SK-N-SH (cell line): ENCODE results near the gene SLC1A1. TPM values are rescaled to one million over a fixed set of nuclear protein-coding genes. Genes with fewer than 3 reads are reported as not detected.

Experiments used
- CTCF ChIA-PET: fragments of 300-600, 350-600 bp; formaldehyde crosslinking; extraction: SDS; loops from one replicate; lab custom pipeline; 2021; lab: Yijun Ruan, JAX
- POLR2A ChIA-PET: fragments of 350-600 bp; sonication (Branson Sonifier 250); formaldehyde crosslinking; extraction: SDS; loops from one replicate; lab custom pipeline; 2020; ENCODE audit warnings: antibody characterized with exemption, inconsistent platforms; lab: Yijun Ruan, JAX
- DNase-seq: peaks from one replicate; pipeline ENCODE4 v3.0.0; 2012
- H2AFZ ChIP-seq: fragments of 200-600 bp; sonication (generic); 2 replicates; pipeline ENCODE4 v1.8.1; 2016; ENCODE audit warnings: antibody characterized with exemption, mild to moderate bottlenecking, low read depth
- H3F3A ChIP-seq: fragments of 200-600 bp; sonication (generic); replicated peaks from 2 replicates; pipeline ENCODE3; 2016; ENCODE audit warnings: antibody characterized with exemption, mild to moderate bottlenecking; ENCODE audit not compliant: insufficient read depth
- H3K27ac ChIP-seq, 2 experiments: fragments of 200-500 bp in 1 of 2; fragments of 200-600 bp in 1 of 2; sonication (Bioruptor generic) in 1 of 2; sonication (generic), shearing (Covaris generic) in 1 of 2; 2 replicates each; pipeline versions ENCODE4 v1.5.1 to v1.6.1; 2014 to 2016; ENCODE audit warnings: low read depth in 2 of 2, inconsistent platforms in 1 of 2, low read length in 1 of 2, mild to moderate bottlenecking in 1 of 2, mixed read lengths in 1 of 2
- H3K27me3 ChIP-seq: fragments of 200-600 bp; sonication (generic), shearing (Covaris generic); 2 replicates; pipeline ENCODE4 v1.6.1; 2016; ENCODE audit warnings: mixed run types; ENCODE audit not compliant: insufficient read depth
- H3K36me3 ChIP-seq, 2 experiments: fragments of 200-500 bp in 1 of 2; fragments of 200-600 bp in 1 of 2; sonication (Bioruptor generic) in 1 of 2; sonication (generic) in 1 of 2; replicated peaks in 1 of 2; 2 replicates each; pipeline versions ENCODE3 to v1.5.1; 2014 to 2016; ENCODE audit warnings: low read length in 1 of 2, mild to moderate bottlenecking in 1 of 2; ENCODE audit not compliant: insufficient read depth in 2 of 2, control insufficient read depth in 1 of 2
- H3K4me1 ChIP-seq, 2 experiments: fragments of 200-500 bp in 1 of 2; fragments of 200-600 bp in 1 of 2; sonication (Bioruptor generic) in 1 of 2; sonication (generic), shearing (Covaris generic) in 1 of 2; 2 replicates each; pipeline versions ENCODE4 v1.5.1 to v1.6.1; 2014 to 2016; ENCODE audit warnings: low read depth in 1 of 2, low read length in 1 of 2, mixed run types in 1 of 2; ENCODE audit not compliant: insufficient read depth in 2 of 2, control insufficient read depth in 1 of 2
- H3K4me2 ChIP-seq: fragments of 200-600 bp; sonication (generic), shearing (Covaris generic); 2 replicates; pipeline ENCODE4 v1.6.1; 2017; ENCODE audit warnings: mixed run types
- H3K4me3 ChIP-seq, 2 experiments: fragments of 200-500 bp in 1 of 2; fragments of 200-600 bp in 1 of 2; sonication (Bioruptor generic) in 1 of 2; sonication (generic), shearing (Covaris generic) in 1 of 2; 2 replicates each; pipeline versions ENCODE4 v1.5.1 to v1.8.1; 2014 to 2016; ENCODE audit warnings: low read depth in 2 of 2, inconsistent platforms in 1 of 2, low read length in 1 of 2, mild to moderate bottlenecking in 1 of 2, mixed read lengths in 1 of 2, moderate library complexity in 1 of 2
- H3K79me2 ChIP-seq: fragments of 200-600 bp; sonication (generic); 2 replicates; pipeline ENCODE4 v1.8.1; 2017; ENCODE audit warnings: mild to moderate bottlenecking; ENCODE audit not compliant: insufficient read depth
- H3K9ac ChIP-seq: fragments of 200-600 bp; sonication (generic); 2 replicates; pipeline ENCODE4 v1.6.1; 2017; ENCODE audit warnings: mixed run types
- H3K9me2 ChIP-seq: fragments of 200-600 bp; sonication (generic); 2 replicates; pipeline ENCODE4 v1.6.1; 2017; ENCODE audit warnings: mixed run types
- H3K9me3 ChIP-seq: fragments of 200-600 bp; sonication (generic); 2 replicates; pipeline ENCODE4 v1.6.1; 2017; ENCODE audit warnings: mixed run types, mild to moderate bottlenecking, moderate library complexity
- H4K20me1 ChIP-seq: fragments of 200-600 bp; sonication (generic); 2 replicates; pipeline ENCODE4 v1.6.1; 2017; ENCODE audit warnings: mild to moderate bottlenecking, mixed run types; ENCODE audit not compliant: insufficient read depth
- ELF1 ChIP-seq: IDR thresholded peaks from 2 replicates; pipeline ENCODE4 v1.4.0; 2012
- EP300 ChIP-seq, 2 experiments: IDR thresholded peaks; 2 replicates each; pipeline versions ENCODE4 v1.4.0 to v1.6.1; 2012; ENCODE audit warnings: borderline replicate concordance in 1 of 2, low read depth in 1 of 2, low read length in 1 of 2
- MXI1 ChIP-seq: IDR thresholded peaks from 2 replicates; pipeline ENCODE4 v1.6.1; 2012; ENCODE audit warnings: mild to moderate bottlenecking, low read depth, low read length, improper control_type of control experiment
- NFIC ChIP-seq: IDR thresholded peaks from 2 replicates; pipeline ENCODE4 v1.4.0; 2012; ENCODE audit warnings: borderline replicate concordance
- NRF1 ChIP-seq: IDR thresholded peaks from 2 replicates; pipeline ENCODE4 v1.6.1; 2012; ENCODE audit warnings: low read depth, mild to moderate bottlenecking, low read length
- POLR2AphosphoS5 ChIP-seq: IDR thresholded peaks from 2 replicates; pipeline ENCODE4 v1.6.1; 2012; ENCODE audit warnings: low read depth, low read length
- SIN3A ChIP-seq: IDR thresholded peaks from 2 replicates; pipeline ENCODE4 v1.6.1; 2012; ENCODE audit warnings: low read depth, mild to moderate bottlenecking, low read length, moderate library complexity, borderline replicate concordance
- TCF12 ChIP-seq: IDR thresholded peaks from 2 replicates; pipeline ENCODE4 v1.4.0; 2012
- TEAD4 ChIP-seq: IDR thresholded peaks from 2 replicates; pipeline ENCODE4 v1.4.0; 2012; ENCODE audit warnings: mild to moderate bottlenecking, borderline replicate concordance; ENCODE audit not compliant: insufficient read depth
- YY1 ChIP-seq: IDR thresholded peaks from 2 replicates; pipeline ENCODE4 v1.4.0; 2012; ENCODE audit warnings: low read depth, mild to moderate bottlenecking
- WGBS: methylation state at CpG from one replicate; pipeline ENCODE4 v1.1.6; 2017; ENCODE audit warnings: low lambda C conversion rate; 5-methylcytosine and 5-hydroxymethylcytosine counted together
- polyA plus RNA-seq, 3 experiments: library from polyadenylated mRNA; depleted of rRNA; stranded (reverse); fragments of >200 nt; gene quantifications; 2 replicates each; pipeline ENCODE4 v1.2.3, GENCODE V29; 2012
- TF ChIP-seq, protein P1 (sequence below): fragments of 150-350 bp; IDR thresholded peaks from 2 replicates; pipeline ENCODE4 v1.6.1; 2017; ENCODE audit warnings: antibody characterized with exemption, low read length, low read depth, borderline replicate concordance
- TF ChIP-seq, protein P2 (sequence below): IDR thresholded peaks from 2 replicates; pipeline ENCODE4 v1.4.0; 2012; ENCODE audit warnings: low read depth
- TF ChIP-seq, protein P3 (sequence below): IDR thresholded peaks from 2 replicates; pipeline ENCODE4 v1.4.0; 2012; ENCODE audit warnings: low read depth, borderline replicate concordance

The SLC1A1 gene
- polyA plus RNA-seq, 1 of the 3 experiments (the other 2 are of a cell fraction) = 0.23 TPM

DNA sequence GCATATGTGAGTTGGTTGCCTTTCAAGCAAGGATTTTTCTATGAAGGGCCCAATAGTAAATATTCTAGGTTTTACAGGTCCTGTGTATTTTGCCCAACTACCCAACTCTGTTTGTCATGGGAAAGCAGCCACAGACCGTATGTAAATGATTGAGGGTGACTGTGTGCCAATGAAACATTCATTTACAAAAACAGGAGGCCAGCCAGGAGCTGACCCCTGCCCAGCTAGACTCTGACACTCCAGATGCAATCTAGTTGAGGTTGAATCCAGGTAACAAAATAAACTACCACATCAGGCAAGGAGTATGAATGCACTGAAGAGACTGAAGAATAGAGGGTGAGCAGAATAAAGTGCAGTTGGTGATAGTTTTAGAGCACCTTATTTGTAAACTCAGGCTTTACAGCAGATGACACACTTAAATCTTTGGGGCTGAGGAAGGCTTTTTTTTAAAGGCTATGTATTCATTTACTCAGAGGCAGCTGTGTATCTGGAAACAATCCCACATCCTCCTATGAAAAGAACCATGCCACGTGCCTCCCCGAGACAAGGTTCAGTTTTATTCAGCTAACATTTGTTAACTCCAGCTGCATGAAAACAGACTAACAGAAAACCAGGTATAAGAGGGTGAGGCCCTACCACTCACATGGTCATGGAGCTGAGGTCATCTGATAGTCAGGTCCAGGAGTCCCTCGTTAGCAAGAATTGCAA is 60.7 kb downstream of the SLC1A1 start:
- Histone ChIP-seq H3K9ac (no peak overlapping the region), H3K36me3 (no peaks in the 10 kb centered on the region), H3F3A (no peaks in the 10 kb centered on the region), H2AFZ (no peak overlapping the region), H3K4me3 (no peak overlapping the region), H3K27me3 (no peaks in the 10 kb centered on the region), H4K20me1 (no peaks in the 10 kb centered on the region), H3K79me2 (no peaks in the 10 kb centered on the region), H3K9me3 (no peaks in the 10 kb centered on the region), H3K4me1 (peaks cover 0 to 4% of the 10 kb centered on the region in 2 experiments; a peak in 1 of 4 replicates), H3K4me2 (no peak overlapping the region), H3K9me2 (no peaks in the 10 kb centered on the region), H3K27ac (no peak overlapping the region)
- 44% methylated on average over 4 of the region's 4 CpGs for WGBS
- TF ChIP-seq SIN3A (no peak), POLR2AphosphoS5 (no peak), NFIC (no peak)
- TF ChIP-seq, protein P1, sequence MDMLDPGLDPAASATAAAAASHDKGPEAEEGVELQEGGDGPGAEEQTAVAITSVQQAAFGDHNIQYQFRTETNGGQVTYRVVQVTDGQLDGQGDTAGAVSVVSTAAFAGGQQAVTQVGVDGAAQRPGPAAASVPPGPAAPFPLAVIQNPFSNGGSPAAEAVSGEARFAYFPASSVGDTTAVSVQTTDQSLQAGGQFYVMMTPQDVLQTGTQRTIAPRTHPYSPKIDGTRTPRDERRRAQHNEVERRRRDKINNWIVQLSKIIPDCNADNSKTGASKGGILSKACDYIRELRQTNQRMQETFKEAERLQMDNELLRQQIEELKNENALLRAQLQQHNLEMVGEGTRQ = no peak
- TF ChIP-seq, protein P2, sequence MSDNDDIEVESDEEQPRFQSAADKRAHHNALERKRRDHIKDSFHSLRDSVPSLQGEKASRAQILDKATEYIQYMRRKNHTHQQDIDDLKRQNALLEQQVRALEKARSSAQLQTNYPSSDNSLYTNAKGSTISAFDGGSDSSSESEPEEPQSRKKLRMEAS = no peak
- TF ChIP-seq, protein P3, sequence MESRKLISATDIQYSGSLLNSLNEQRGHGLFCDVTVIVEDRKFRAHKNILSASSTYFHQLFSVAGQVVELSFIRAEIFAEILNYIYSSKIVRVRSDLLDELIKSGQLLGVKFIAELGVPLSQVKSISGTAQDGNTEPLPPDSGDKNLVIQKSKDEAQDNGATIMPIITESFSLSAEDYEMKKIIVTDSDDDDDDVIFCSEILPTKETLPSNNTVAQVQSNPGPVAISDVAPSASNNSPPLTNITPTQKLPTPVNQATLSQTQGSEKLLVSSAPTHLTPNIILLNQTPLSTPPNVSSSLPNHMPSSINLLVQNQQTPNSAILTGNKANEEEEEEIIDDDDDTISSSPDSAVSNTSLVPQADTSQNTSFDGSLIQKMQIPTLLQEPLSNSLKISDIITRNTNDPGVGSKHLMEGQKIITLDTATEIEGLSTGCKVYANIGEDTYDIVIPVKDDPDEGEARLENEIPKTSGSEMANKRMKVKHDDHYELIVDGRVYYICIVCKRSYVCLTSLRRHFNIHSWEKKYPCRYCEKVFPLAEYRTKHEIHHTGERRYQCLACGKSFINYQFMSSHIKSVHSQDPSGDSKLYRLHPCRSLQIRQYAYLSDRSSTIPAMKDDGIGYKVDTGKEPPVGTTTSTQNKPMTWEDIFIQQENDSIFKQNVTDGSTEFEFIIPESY = no peak
- ChIA-PET CTCF (interaction anchor here (1.6 kb wide), 1 partner anchor 11 kb away, joined by 3 read pairs; no protein-coding TSS in a partner anchor), POLR2A (no interaction called here)
- no peak for DNase-seq

DNA sequence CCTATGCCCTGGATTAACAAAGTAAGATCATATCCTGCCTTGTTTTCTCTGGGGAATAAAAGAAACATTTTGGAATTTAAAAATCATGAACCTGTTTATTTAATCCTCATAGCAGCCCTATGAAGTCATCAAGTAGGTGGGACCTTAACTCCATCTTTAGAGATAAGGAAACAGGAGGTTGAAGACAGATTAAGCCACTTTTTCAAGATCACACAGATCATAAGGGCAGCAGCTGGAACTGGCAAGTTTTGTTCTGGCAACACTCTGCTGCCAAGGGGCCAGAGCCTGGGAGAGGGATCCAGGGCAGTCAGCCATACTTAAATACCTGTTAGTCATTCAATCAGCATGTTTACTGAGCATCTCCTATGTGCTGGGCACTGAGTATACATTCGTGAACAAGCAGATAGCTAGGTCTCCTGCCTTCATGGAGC is 63.7 kb downstream of the SLC1A1 start:
- no peaks in the 10 kb centered on the region for H3K79me2 ChIP-seq
- H3K4me3 ChIP-seq = no peak overlapping the region
- DNase-seq = no peak
- H3F3A ChIP-seq = no peaks in the 10 kb centered on the region
- 35% methylated on average over 1 of the region's 1 CpG for WGBS
- H4K20me1 ChIP-seq = no peaks in the 10 kb centered on the region
- no peaks in the 10 kb centered on the region for H3K4me1 ChIP-seq
- no peak overlapping the region for H3K4me2 ChIP-seq
- no peak overlapping the region for H3K27ac ChIP-seq
- no peaks in the 10 kb centered on the region for H3K9me3 ChIP-seq
- H2AFZ ChIP-seq = no peak overlapping the region
- no peak for TF ChIP-seq EP300 (IDR thresholded peaks at IDR 0.05; ENCODE audit: borderline replicate concordance in 1 of 2, low read depth in 1 of 2, low read length in 1 of 2)
- no peak for TF ChIP-seq NRF1
- TF ChIP-seq YY1 = no peak
- TF ChIP-seq TCF12 = no peak
- TF ChIP-seq MXI1 = no peak
- no peak for TF ChIP-seq ELF1
- no peak for TF ChIP-seq TEAD4
- ChIA-PET CTCF (interaction anchor here (1.6 to 1.7 kb wide), 2 partner anchors 51 to 86 kb away, joined by 4 to 5 read pairs; no protein-coding TSS in a partner anchor), POLR2A (no interaction called here)
- no peaks in the 10 kb centered on the region for H3K36me3 ChIP-seq
- no peaks in the 10 kb centered on the region for H3K27me3 ChIP-seq
- no peak overlapping the region for H3K9ac ChIP-seq
- no peaks in the 10 kb centered on the region for H3K9me2 ChIP-seq
